ENCODE measurements around the gene CD93. TPM values are rescaled to one million over a fixed set of nuclear protein-coding genes. Genes with fewer than 3 reads are reported as not detected.

Gene CD93
- total and polyA plus RNA-seq, 4 donors: 1.5 to 16.0 (median 11.9) TPM

- H3K4me3 ChIP-seq (ENCODE audit: low read depth in 1 of 3, low read length in 3 of 3): no peak overlapping the region
- TF ChIP-seq GABPA (IDR thresholded peaks at IDR 0.05 in 1 of 2, conservative IDR thresholded peaks at IDR 0.05 in 1 of 2) (no peak), CTCF (IDR thresholded peaks at IDR 0.05; ENCODE audit: low read depth, low read length, missing input control) (no peak), RAD21 (IDR thresholded peaks at IDR 0.05) (no peak), EGR1 (IDR thresholded peaks at IDR 0.05; ENCODE audit: low read depth in 2 of 2) (no peak), TAF1 (conservative IDR thresholded peaks at IDR 0.05) (no peak), RXRA (IDR thresholded peaks at IDR 0.05) (no peak), HNF4A (conservative IDR thresholded peaks at IDR 0.05) (no peak), NR2F2 (IDR thresholded peaks at IDR 0.05) (no peak), ATF3 (IDR thresholded peaks at IDR 0.05) (no peak), MAX (IDR thresholded peaks at IDR 0.05) (no peak), HNF4G (IDR thresholded peaks at IDR 0.05) (no peak), ZBTB33 (IDR thresholded peaks at IDR 0.05) (no peak), REST (IDR thresholded peaks at IDR 0.05) (no peak), YY1 (IDR thresholded peaks at IDR 0.05) (no peak), FOXA1 (IDR thresholded peaks at IDR 0.05) (no peak), JUND (IDR thresholded peaks at IDR 0.05) (no peak)
- no peaks in the 10 kb centered on the region for H3K9me3 ChIP-seq (ENCODE audit: control insufficient read depth in 4 of 4, low read length in 3 of 4)
- peaks cover 0 to 3% (median 0%) of the 10 kb centered on the region in 4 donors for H3K4me1 ChIP-seq (ENCODE audit: control insufficient read depth in 4 of 4, insufficient read depth in 4 of 4, low read length in 3 of 4)
- 75% methylated on average over 2 of the region's 2 CpGs for WGBS
- no peaks in the 10 kb centered on the region for H3K36me3 ChIP-seq (ENCODE audit: control insufficient read depth in 4 of 4, insufficient read depth in 3 of 4, low read depth in 1 of 4, low read length in 3 of 4)
- no peak overlapping the region for H3K27ac ChIP-seq (ENCODE audit: low read depth in 1 of 2, low read length in 2 of 2)
- DNase-seq (ENCODE audit: low spot score): no peak
- no peak overlapping the region for H3K9ac ChIP-seq (ENCODE audit: low read depth in 1 of 2, low read length in 2 of 2)
- H3K27me3 ChIP-seq (ENCODE audit: control insufficient read depth in 4 of 4, insufficient read depth in 4 of 4, low read length in 3 of 4): peaks cover 0 to 4% (median 0%) of the 10 kb centered on the region in 4 donors
Measured at GRCh38 chr20:23114018-23114417, 27.9 kb upstream of the CD93 start.

- Histone ChIP-seq H3K9me3 (ENCODE audit: control insufficient read depth in 4 of 4, low read length in 3 of 4) (no peaks in the 10 kb centered on the region), H3K4me1 (ENCODE audit: control insufficient read depth in 4 of 4, insufficient read depth in 4 of 4, low read length in 3 of 4) (peaks cover 0 to 3% (median 0%) of the 10 kb centered on the region in 4 donors), H3K27me3 (ENCODE audit: control insufficient read depth in 4 of 4, insufficient read depth in 4 of 4, low read length in 3 of 4) (peaks cover 0 to 4% (median 0%) of the 10 kb centered on the region in 4 donors), H3K4me3 (ENCODE audit: low read depth in 1 of 3, low read length in 3 of 3) (no peak overlapping the region), H3K27ac (ENCODE audit: low read depth in 1 of 2, low read length in 2 of 2) (no peak overlapping the region), H3K36me3 (ENCODE audit: control insufficient read depth in 4 of 4, insufficient read depth in 3 of 4, low read depth in 1 of 4, low read length in 3 of 4) (no peaks in the 10 kb centered on the region), H3K9ac (ENCODE audit: low read depth in 1 of 2, low read length in 2 of 2) (no peak overlapping the region)
- no peak for DNase-seq (ENCODE audit: low spot score)
- 82% methylated on average over 1 of the region's 1 CpG for WGBS
- TF ChIP-seq NR2F2 (IDR thresholded peaks at IDR 0.05) (no peak), REST (IDR thresholded peaks at IDR 0.05) (no peak), JUND (IDR thresholded peaks at IDR 0.05) (no peak), SP1 (IDR thresholded peaks at IDR 0.05) (no peak), TAF1 (conservative IDR thresholded peaks at IDR 0.05) (no peak), HNF4G (IDR thresholded peaks at IDR 0.05) (no peak), CTCF (IDR thresholded peaks at IDR 0.05; ENCODE audit: low read depth, low read length, missing input control) (no peak), YY1 (IDR thresholded peaks at IDR 0.05) (no peak), RAD21 (IDR thresholded peaks at IDR 0.05) (no peak), GABPA (IDR thresholded peaks at IDR 0.05 in 1 of 2, conservative IDR thresholded peaks at IDR 0.05 in 1 of 2) (no peak), ATF3 (IDR thresholded peaks at IDR 0.05) (no peak)
Measured at GRCh38 chr20:23112595-23112994, 26.5 kb upstream of the CD93 start.
